CD4-positive, alpha-beta T cell (primary cell): ENCODE measurements around the gene CTNNA3. TPM values are rescaled to one million over a fixed set of nuclear protein-coding genes. Genes with fewer than 3 reads are reported as not detected.

Experiments
- ATAC-seq: fragments of 200-7000 bp; cut with Tn5 transposase; one replicate; pipeline ENCODE4 v1.10.0; 2022; ENCODE audit warnings: mild to moderate bottlenecking; ENCODE audit not compliant: poor library complexity
- CTCF ChIA-PET: fragments of 350-600 bp; sonication (Branson Sonifier 250); formaldehyde crosslinking; loops from one replicate; lab custom pipeline; 2021; ENCODE audit warnings: antibody characterized with exemption, inconsistent platforms; lab: Charles Lee
- POLR2A ChIA-PET: fragments of 350-600 bp; sonication (Branson Sonifier 250); formaldehyde crosslinking; loops from one replicate; lab custom pipeline; 2021; ENCODE audit warnings: antibody characterized with exemption, inconsistent platforms; lab: Charles Lee
- DNase-seq, 14 experiments: peaks; one replicate each; pipeline ENCODE4 v3.0.0-alpha.2; 2013 to 2020; ENCODE audit warnings: mixed read lengths in 2 of 14
- H3K27ac ChIP-seq, 2 donors: one replicate each; pipeline versions ENCODE4 v1.5.1 to v1.7.0; 2013; ENCODE audit warnings: low read length in 2 of 2, low read depth in 1 of 2, mild to moderate bottlenecking in 1 of 2
- H3K27me3 ChIP-seq, 2 experiments: 1 replicate in 1 of 2; 2 replicates in 1 of 2; pipeline versions ENCODE4 v1.6.1 to v1.7.0; 2013; ENCODE audit warnings: low read length in 2 of 2, control low read depth in 1 of 2, mild to moderate bottlenecking in 1 of 2, moderate library complexity in 1 of 2; ENCODE audit not compliant: insufficient read depth in 2 of 2, control insufficient read depth in 1 of 2
- H3K36me3 ChIP-seq: one replicate; pipeline ENCODE4 v1.6.1; 2013; ENCODE audit warnings: low read length, control low read depth; ENCODE audit not compliant: insufficient read depth
- H3K4me1 ChIP-seq: one replicate; pipeline ENCODE4 v1.6.1; 2013; ENCODE audit warnings: low read length, control low read depth; ENCODE audit not compliant: insufficient read depth
- H3K4me3 ChIP-seq: one replicate; pipeline ENCODE4 v1.5.1; 2013; ENCODE audit warnings: mild to moderate bottlenecking, low read length, moderate library complexity
- H3K9me3 ChIP-seq, 2 experiments: 1 replicate in 1 of 2; 2 replicates in 1 of 2; pipeline versions ENCODE4 v1.6.1 to v1.7.0; 2013; ENCODE audit warnings: low read length in 2 of 2, mild to moderate bottlenecking in 2 of 2, control low read depth in 1 of 2, moderate library complexity in 1 of 2; ENCODE audit not compliant: control insufficient read depth in 1 of 2, insufficient read depth in 1 of 2
- H3K27ac Mint-ChIP-seq: one replicate; pipeline ENCODE4 v1.8.0; 2020; ENCODE audit warnings: mixed read lengths
- H3K27me3 Mint-ChIP-seq: one replicate; pipeline ENCODE4 v1.8.0; 2021; ENCODE audit warnings: mixed read lengths
- H3K36me3 Mint-ChIP-seq: one replicate; pipeline ENCODE4 v1.8.0; 2021; ENCODE audit warnings: low read depth, mixed read lengths
- H3K4me1 Mint-ChIP-seq: one replicate; pipeline ENCODE4 v1.8.0; 2021; ENCODE audit warnings: low read depth, mixed read lengths
- H3K4me3 Mint-ChIP-seq: one replicate; pipeline ENCODE4 v1.8.0; 2020; ENCODE audit warnings: mild to moderate bottlenecking, mixed read lengths
- H3K9me3 Mint-ChIP-seq: one replicate; pipeline ENCODE4 v1.8.0; 2020; ENCODE audit warnings: mixed read lengths
- intact Hi-C, 2 experiments: fragments of 100-400 bp; cut with DNase I in 1 of 2; cut with micrococcal nuclease in 1 of 2; formaldehyde crosslinking; loops; one replicate each; pipeline versions ENCODE4 v1.15.1 to v1.9.0; 2023 to 2025; cut with DNase I, micrococcal nuclease
- total RNA-seq, 174 experiments: library from RNA in 2 of 174; stranded (reverse) in 2 of 174; gene quantifications; one replicate each; pipeline ENCODE4 v1.2.3 and lab custom pipeline; 2021 to 2026
- TF ChIP-seq, protein P1 (sequence below): fragments of 200-600 bp; IDR thresholded peaks from one replicate; pipeline ENCODE4 v1.8.0; 2022; ENCODE audit warnings: antibody characterized with exemption, mild to moderate bottlenecking

Gene CTNNA3
- total RNA-seq, 2 experiments from 2014 or later = 0.80 TPM; not detected in 1

DNA sequence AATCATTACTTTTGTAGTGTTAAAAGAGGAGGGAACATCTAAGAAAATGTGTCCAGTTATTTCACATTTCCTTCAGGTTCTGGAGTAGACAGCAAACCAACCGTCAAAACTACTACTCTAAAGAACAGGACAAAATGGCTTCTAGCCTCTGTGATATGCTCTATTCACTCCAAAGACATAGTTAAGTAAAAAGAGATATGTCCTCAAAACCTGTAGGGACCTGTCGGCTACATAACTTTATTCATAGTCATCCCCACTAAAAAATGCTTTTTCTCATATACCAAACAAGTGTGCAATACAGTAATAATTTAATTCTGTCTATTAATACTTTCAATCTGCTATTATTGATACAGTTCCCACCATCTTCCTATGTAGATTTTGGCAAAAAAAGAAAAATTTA is 1412.9 kb downstream of the CTNNA3 start:
- Mint-ChIP-seq H3K9me3 (no peaks in the 10 kb centered on the region), H3K4me1 (no peaks in the 10 kb centered on the region), H3K4me3 (no peak overlapping the region), H3K36me3 (no peaks in the 10 kb centered on the region), H3K27ac (no peak overlapping the region), H3K27me3 (no peaks in the 10 kb centered on the region)
- no peak overlapping the region for H3K27ac ChIP-seq
- intact Hi-C loops = no loop called here
- no peak overlapping the region for H3K4me3 ChIP-seq
- H3K27me3 ChIP-seq = no peaks in the 10 kb centered on the region
- no peak for ATAC-seq
- no peaks in the 10 kb centered on the region for H3K9me3 ChIP-seq
- ChIA-PET CTCF (no interaction called here), POLR2A (interaction anchor here (0.6 kb wide), 1 partner anchor 35 kb away, joined by 3 read pairs; no protein-coding TSS in a partner anchor)
- TF ChIP-seq, protein P1, sequence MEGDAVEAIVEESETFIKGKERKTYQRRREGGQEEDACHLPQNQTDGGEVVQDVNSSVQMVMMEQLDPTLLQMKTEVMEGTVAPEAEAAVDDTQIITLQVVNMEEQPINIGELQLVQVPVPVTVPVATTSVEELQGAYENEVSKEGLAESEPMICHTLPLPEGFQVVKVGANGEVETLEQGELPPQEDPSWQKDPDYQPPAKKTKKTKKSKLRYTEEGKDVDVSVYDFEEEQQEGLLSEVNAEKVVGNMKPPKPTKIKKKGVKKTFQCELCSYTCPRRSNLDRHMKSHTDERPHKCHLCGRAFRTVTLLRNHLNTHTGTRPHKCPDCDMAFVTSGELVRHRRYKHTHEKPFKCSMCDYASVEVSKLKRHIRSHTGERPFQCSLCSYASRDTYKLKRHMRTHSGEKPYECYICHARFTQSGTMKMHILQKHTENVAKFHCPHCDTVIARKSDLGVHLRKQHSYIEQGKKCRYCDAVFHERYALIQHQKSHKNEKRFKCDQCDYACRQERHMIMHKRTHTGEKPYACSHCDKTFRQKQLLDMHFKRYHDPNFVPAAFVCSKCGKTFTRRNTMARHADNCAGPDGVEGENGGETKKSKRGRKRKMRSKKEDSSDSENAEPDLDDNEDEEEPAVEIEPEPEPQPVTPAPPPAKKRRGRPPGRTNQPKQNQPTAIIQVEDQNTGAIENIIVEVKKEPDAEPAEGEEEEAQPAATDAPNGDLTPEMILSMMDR = no peak
- no peaks in the 10 kb centered on the region for H3K36me3 ChIP-seq
- no peak for DNase-seq
- no peaks in the 10 kb centered on the region for H3K4me1 ChIP-seq

DNA sequence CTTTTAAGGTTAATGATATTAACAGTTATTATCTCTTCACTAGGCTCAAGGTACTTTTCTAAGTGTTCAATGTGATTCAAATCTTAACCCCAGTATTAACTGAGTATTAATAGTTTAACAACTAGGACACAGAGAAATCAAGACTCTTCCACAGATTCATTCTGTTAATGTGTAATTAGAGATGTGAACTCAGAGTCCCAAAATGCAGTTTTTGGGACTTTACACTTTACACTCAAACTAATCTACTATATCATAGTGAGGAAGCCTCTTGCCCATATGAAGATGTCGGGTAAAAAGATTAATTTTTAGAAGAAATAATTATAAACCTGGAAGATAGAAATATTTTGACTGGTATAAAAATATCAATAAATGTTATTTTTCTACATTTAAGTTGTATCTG is 1414.7 kb downstream of the CTNNA3 start:
- no peak for DNase-seq
- no peak for ATAC-seq
- no peak overlapping the region for H3K4me3 Mint-ChIP-seq
- Histone ChIP-seq H3K4me1 (no peaks in the 10 kb centered on the region), H3K36me3 (no peaks in the 10 kb centered on the region), H3K27ac (no peak overlapping the region), H3K9me3 (no peaks in the 10 kb centered on the region), H3K4me3 (no peak overlapping the region), H3K27me3 (no peaks in the 10 kb centered on the region)
- H3K27me3 Mint-ChIP-seq = no peaks in the 10 kb centered on the region
- ChIA-PET POLR2A (no interaction called here), CTCF (no interaction called here)
- no peaks in the 10 kb centered on the region for H3K9me3 Mint-ChIP-seq
- H3K4me1 Mint-ChIP-seq = no peaks in the 10 kb centered on the region
- no peak overlapping the region for H3K27ac Mint-ChIP-seq
- intact Hi-C loops = no loop called here
- TF ChIP-seq, protein P1 = no peak
- H3K36me3 Mint-ChIP-seq = no peaks in the 10 kb centered on the region

DNA sequence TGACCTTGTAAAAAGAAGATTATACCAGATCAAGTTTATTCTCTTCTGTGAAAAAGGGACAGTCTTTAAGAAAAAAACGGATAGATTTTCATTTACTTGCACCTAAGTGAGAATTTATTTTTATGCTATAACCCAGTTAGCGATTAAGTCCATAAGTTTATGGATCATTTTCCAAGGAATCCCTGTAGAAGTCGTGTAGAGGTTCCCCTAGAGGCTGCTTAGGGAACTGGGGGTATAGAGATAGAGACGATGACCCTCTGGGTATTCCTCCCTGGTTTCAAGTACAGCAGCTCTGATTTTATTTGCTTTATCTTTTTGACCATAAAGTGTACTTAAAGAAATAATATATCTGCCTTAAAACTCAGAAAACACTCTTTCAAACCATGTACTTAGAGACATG is 1418.5 kb downstream of the CTNNA3 start:
- H3K36me3 Mint-ChIP-seq = no peaks in the 10 kb centered on the region
- H3K27ac Mint-ChIP-seq = no peak overlapping the region
- H3K27me3 Mint-ChIP-seq = no peaks in the 10 kb centered on the region

More for the DNA sequence above, 1418.5 kb downstream of the CTNNA3 start:
- no peak overlapping the region for H3K4me3 Mint-ChIP-seq
- TF ChIP-seq, protein P1 = no peak
- no peaks in the 10 kb centered on the region for H3K4me1 ChIP-seq
- H3K4me3 ChIP-seq = no peak overlapping the region
- no peak for ATAC-seq
- POLR2A ChIA-PET = no interaction called here
- intact Hi-C loops = no loop called here
- no peak overlapping the region for H3K27ac ChIP-seq
- no peaks in the 10 kb centered on the region for H3K9me3 ChIP-seq
- no peaks in the 10 kb centered on the region for H3K4me1 Mint-ChIP-seq
- no peaks in the 10 kb centered on the region for H3K36me3 ChIP-seq
- no peaks in the 10 kb centered on the region for H3K9me3 Mint-ChIP-seq
- CTCF ChIA-PET = no interaction called here
- no peaks in the 10 kb centered on the region for H3K27me3 ChIP-seq
- DNase-seq = no peak
